Prostate gland (tissue), 2 donors: Measurements from ENCODE around the gene CDR2L. TPM values are rescaled to one million over a fixed set of nuclear protein-coding genes. Genes with fewer than 3 reads are reported as not detected.

Experiments
- DNase-seq: peaks from one replicate; pipeline ENCODE4 v3.0.0-alpha.2; 2019; ENCODE audit warnings: low spot score
- H3K27ac ChIP-seq, 2 donors: fragments of 200-600 bp; sonication (generic); 2 replicates each; pipeline ENCODE4 v1.5.1; 2017 to 2019
- H3K27me3 ChIP-seq: fragments of 200-600 bp; sonication (generic); replicated peaks from 2 replicates; pipeline ENCODE4 v1.5.1; 2019; ENCODE audit not compliant: insufficient read depth
- H3K36me3 ChIP-seq, 2 donors: fragments of 200-600 bp; sonication (generic); 1 replicate in 1 of 2; 2 replicates in 1 of 2; pipeline versions ENCODE4 v1.5.1 to v1.8.1; 2017 to 2019
- H3K4me1 ChIP-seq: fragments of 200-600 bp; sonication (generic); replicated peaks from 2 replicates; pipeline ENCODE4 v1.5.1; 2019
- H3K4me3 ChIP-seq, 2 donors: fragments of 200-600 bp; sonication (generic); 2 replicates each; pipeline ENCODE4 v1.5.1; 2017 to 2019
- H3K9me3 ChIP-seq: fragments of 200-600 bp; sonication (generic); 2 replicates; pipeline ENCODE4 v1.5.1; 2017
- POLR2A ChIP-seq: fragments of 450-650 bp; IDR thresholded peaks from one replicate; pipeline ENCODE4 v1.6.1; 2016; ENCODE audit warnings: antibody characterized with exemption, mild to moderate bottlenecking
- POLR2AphosphoS5 ChIP-seq: sonication (generic); formaldehyde crosslinking; IDR thresholded peaks from one replicate; pipeline ENCODE4 v1.6.1; 2017; ENCODE audit warnings: antibody characterized with exemption
- WGBS: methylation state at CpG from one replicate; pipeline ENCODE4 v1.1.5; 2018; 5-methylcytosine and 5-hydroxymethylcytosine counted together
- intact Hi-C: fragments of 100-400 bp; cut with DNase I; formaldehyde crosslinking; loops from one replicate; pipeline ENCODE4 v1.14.2; 2022
- total RNA-seq, 2 donors: library from RNA; depleted of rRNA; stranded (reverse); fragments of >200 nt; gene quantifications; one replicate each; pipeline ENCODE4 v1.1.0, GENCODE V29; 2016
- TF ChIP-seq, protein P1 (sequence below), 4 experiments: fragments of 200-600 bp in 2 of 4; fragments of 450-650 bp in 2 of 4; sonication (generic) in 2 of 4; IDR thresholded peaks; 1 replicate in 3 of 4; 2 replicates in 1 of 4; pipeline ENCODE4 v1.5.1; 2016 to 2019; ENCODE audit warnings: antibody characterized with exemption in 4 of 4, mild to moderate bottlenecking in 2 of 4, moderate library complexity in 2 of 4

The CDR2L gene
- total RNA-seq, 2 donors from 2014 or later = 13.7 to 34.9 TPM

DNA sequence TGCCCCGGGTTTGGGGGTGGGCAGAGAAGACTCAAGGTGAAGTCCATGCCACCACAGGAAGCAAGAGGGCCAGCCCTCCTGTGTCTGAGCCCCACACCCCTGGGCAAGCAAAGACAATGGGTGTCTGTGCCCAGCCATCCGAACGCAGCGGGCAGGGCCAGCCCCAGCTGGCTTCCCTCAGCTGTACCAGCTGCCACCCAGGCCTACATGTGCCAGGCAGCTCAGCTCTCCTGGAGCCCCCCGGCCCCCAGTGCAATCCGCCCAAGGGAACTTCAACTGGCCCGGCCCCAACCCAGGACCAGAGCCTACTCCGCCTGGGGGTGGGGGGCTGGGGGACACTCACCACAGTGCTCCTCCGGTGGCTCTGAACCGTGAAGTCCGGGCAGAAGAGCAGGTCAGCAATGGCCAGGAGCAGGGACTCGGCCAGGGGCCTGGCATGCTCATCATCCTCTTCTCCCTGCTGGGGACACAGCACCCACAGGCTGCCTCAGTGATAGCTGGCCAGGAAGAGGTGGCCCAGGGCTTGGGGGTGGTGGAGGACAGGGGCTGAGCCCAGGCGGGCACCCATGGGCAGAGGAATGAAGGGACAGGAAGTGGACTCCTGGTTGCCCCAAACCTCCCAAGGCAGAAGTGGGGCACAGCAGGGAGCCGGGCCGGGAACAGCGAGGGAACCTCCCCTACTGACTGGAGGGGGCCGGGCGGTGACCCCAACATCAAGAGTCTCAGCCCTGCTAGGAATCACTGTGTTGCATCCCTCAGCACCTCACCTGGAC is 24.6 kb upstream of the CDR2L start:
- no peaks in the 10 kb centered on the region for H3K4me1 ChIP-seq
- H3K36me3 ChIP-seq = no peaks in the 10 kb centered on the region
- intact Hi-C loops = loop anchor here (5.0 kb wide), 3 partner anchors 69 to 239 kb away; partner anchors contain the start of gene ARMC7
- H3K27ac ChIP-seq = no peak overlapping the region
- H3K4me3 ChIP-seq = no peak overlapping the region
- H3K9me3 ChIP-seq = no peaks in the 10 kb centered on the region
- H3K27me3 ChIP-seq = no peaks in the 10 kb centered on the region
- 84% methylated on average over 18 of the region's 18 CpGs for WGBS
- no peak for DNase-seq
- TF ChIP-seq POLR2A (no peak), POLR2AphosphoS5 (no peak)
- TF ChIP-seq, protein P1, sequence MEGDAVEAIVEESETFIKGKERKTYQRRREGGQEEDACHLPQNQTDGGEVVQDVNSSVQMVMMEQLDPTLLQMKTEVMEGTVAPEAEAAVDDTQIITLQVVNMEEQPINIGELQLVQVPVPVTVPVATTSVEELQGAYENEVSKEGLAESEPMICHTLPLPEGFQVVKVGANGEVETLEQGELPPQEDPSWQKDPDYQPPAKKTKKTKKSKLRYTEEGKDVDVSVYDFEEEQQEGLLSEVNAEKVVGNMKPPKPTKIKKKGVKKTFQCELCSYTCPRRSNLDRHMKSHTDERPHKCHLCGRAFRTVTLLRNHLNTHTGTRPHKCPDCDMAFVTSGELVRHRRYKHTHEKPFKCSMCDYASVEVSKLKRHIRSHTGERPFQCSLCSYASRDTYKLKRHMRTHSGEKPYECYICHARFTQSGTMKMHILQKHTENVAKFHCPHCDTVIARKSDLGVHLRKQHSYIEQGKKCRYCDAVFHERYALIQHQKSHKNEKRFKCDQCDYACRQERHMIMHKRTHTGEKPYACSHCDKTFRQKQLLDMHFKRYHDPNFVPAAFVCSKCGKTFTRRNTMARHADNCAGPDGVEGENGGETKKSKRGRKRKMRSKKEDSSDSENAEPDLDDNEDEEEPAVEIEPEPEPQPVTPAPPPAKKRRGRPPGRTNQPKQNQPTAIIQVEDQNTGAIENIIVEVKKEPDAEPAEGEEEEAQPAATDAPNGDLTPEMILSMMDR (IDR thresholded peaks at IDR 0.05) = no peak

DNA sequence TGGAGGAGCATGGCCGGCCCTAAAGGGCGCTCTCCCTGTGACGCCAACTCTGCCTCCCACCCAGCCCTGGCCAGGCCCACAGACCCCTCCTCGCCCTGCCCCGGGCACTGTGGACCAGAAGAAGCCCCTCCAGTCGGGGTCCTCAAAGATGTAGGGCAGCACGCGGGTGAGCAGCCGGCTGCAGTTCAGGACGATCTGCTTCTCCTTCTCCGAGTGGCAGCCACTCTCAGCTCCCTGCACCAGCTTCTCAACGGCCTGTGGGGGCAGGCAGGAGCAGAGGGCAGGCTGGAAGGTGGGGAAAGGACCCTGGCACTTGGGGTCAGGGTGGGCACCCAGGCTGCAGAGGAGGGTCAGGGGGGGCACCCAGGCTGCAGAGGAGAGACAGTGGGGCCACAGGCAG is 23.8 kb upstream of the CDR2L start:
- peaks cover 6% of the 10 kb centered on the region for H3K4me1 ChIP-seq
- no peak overlapping the region for H3K4me3 ChIP-seq
- TF ChIP-seq, protein P1 (IDR thresholded peaks at IDR 0.05) = no peak
- TF ChIP-seq POLR2A = no peak
- TF ChIP-seq POLR2AphosphoS5 = no peak
- H3K36me3 ChIP-seq = no peaks in the 10 kb centered on the region
- intact Hi-C loops = loop anchor here (5.0 kb wide), 3 partner anchors 69 to 239 kb away; partner anchors contain the start of gene ARMC7
- no peak for DNase-seq
- H3K9me3 ChIP-seq = no peaks in the 10 kb centered on the region
- 70% methylated on average over 12 of the region's 12 CpGs for WGBS
- H3K27me3 ChIP-seq = no peaks in the 10 kb centered on the region
- no peak overlapping the region for H3K27ac ChIP-seq

DNA sequence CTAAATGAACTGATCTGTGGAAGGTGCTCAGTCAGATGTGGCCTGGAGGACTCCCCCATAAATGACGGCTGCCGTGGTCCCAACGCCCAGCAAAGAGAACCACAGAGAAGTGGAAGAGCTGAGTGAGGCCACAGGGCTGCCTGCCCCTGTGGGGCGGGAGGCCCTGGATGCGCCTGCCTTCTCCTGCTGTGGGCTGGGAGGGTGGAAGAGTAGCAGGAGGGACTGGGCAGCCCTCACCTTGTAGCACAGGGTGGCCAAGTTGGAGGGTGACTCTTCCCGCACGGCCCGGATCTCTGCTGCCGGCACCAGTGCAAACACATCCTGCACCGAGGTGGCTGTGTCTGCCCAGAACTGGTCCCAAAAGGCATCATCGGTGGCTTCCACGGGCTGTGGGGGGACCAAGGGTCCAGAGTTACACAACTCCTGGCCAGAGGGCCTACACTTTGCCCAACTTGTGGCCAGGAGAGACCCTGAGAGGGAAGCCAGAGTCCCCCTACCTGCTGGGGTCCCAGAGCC is 23.1 kb upstream of the CDR2L start:
- H3K4me3 ChIP-seq = no peak overlapping the region
- no peak overlapping the region for H3K27ac ChIP-seq
- no peak for DNase-seq
- no peaks in the 10 kb centered on the region for H3K36me3 ChIP-seq
- TF ChIP-seq POLR2AphosphoS5 = no peak
- TF ChIP-seq POLR2A = no peak
- TF ChIP-seq, protein P1 (IDR thresholded peaks at IDR 0.05) = no peak
- no peaks in the 10 kb centered on the region for H3K9me3 ChIP-seq
- intact Hi-C loops = loop anchor here (5.0 kb wide), 3 partner anchors 68 to 238 kb away; partner anchors contain the start of gene ARMC7
- no peaks in the 10 kb centered on the region for H3K27me3 ChIP-seq
- H3K4me1 ChIP-seq = peaks cover 6% of the 10 kb centered on the region
- 97% methylated on average over 10 of the region's 12 CpGs for WGBS

DNA sequence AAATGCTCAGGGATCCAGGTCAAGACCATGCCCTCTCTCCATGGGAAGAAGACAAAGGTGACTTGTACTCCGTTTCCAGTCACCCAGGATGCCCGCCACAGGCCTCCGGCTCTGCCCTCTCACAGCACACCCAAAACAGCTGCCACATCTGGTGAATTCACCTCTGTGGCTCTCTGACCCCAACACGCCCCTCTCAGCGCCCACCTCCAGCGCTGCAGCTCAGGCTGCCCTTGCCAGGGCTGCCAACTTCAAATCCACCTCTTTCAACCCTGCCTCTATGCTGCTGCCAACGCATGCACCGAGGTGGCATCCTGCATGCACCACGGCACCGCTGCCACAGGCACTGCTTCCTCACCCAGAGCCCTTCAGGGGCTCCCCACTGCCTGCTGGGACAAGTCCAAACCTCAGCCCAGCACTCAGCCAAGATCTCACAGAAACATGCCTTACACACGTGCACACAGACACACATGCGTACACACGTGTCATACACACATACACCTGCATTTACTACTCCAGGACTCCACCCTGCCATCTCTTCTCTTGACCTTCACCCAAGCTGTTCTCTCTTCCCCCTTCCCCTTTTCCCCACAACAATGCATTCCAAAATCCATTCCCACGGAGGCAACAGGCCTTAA is 22.3 kb upstream of the CDR2L start:
- H3K4me1 ChIP-seq = peaks cover 6% of the 10 kb centered on the region
- no peak overlapping the region for H3K4me3 ChIP-seq
- no peaks in the 10 kb centered on the region for H3K27me3 ChIP-seq
- TF ChIP-seq, protein P1 (IDR thresholded peaks at IDR 0.05) = no peak
- TF ChIP-seq POLR2A (no peak), POLR2AphosphoS5 (no peak)
- no peak overlapping the region for H3K27ac ChIP-seq
- no peaks in the 10 kb centered on the region for H3K36me3 ChIP-seq
- H3K9me3 ChIP-seq = no peaks in the 10 kb centered on the region
- intact Hi-C loops = loop anchor here (5.0 kb wide), 3 partner anchors 67 to 237 kb away; partner anchors contain the start of gene ARMC7
- no peak for DNase-seq
- WGBS = 66% methylated on average over 14 of the region's 14 CpGs
